Testis (tissue), 2 donors: ENCODE measurements around the gene RILPL2.

Source experiments
- POLR2A ChIP-seq: fragments of 450-650 bp; IDR thresholded peaks from one replicate; pipeline ENCODE4 v1.6.1; 2017; ENCODE audit warnings: antibody characterized with exemption, mild to moderate bottlenecking, moderate library complexity
- TF ChIP-seq, protein P1 (sequence below), 3 experiments: fragments of 450-650 bp in 2 of 3; fragments of 200-600 bp in 1 of 3; sonication (generic) in 1 of 3; IDR thresholded peaks; one replicate each; pipeline ENCODE4 v1.5.1; 2016 to 2019; ENCODE audit warnings: antibody characterized with exemption in 3 of 3, mild to moderate bottlenecking in 2 of 3, moderate library complexity in 1 of 3

DNA sequence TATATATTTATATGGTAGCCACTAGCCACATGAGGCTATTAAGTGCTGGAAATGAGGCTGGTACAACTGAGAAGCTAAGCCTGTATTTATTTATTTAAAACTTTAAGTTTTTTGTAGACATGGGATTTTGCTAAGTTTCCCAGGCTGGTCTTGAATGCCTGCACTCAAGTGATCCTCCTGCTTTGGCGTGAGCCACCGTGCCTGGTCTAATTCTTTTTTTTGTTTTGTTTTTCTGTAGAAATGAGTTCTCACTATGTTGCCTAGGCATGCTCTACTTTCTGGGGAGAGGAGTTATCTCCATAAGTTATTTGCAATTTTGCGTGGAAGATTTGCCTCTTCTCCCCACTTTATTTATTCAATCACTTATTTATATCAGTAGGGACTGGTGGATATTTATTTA is 16.7 kb upstream of the RILPL2 start:
- TF ChIP-seq POLR2A = no peak
- TF ChIP-seq, protein P1, sequence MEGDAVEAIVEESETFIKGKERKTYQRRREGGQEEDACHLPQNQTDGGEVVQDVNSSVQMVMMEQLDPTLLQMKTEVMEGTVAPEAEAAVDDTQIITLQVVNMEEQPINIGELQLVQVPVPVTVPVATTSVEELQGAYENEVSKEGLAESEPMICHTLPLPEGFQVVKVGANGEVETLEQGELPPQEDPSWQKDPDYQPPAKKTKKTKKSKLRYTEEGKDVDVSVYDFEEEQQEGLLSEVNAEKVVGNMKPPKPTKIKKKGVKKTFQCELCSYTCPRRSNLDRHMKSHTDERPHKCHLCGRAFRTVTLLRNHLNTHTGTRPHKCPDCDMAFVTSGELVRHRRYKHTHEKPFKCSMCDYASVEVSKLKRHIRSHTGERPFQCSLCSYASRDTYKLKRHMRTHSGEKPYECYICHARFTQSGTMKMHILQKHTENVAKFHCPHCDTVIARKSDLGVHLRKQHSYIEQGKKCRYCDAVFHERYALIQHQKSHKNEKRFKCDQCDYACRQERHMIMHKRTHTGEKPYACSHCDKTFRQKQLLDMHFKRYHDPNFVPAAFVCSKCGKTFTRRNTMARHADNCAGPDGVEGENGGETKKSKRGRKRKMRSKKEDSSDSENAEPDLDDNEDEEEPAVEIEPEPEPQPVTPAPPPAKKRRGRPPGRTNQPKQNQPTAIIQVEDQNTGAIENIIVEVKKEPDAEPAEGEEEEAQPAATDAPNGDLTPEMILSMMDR (IDR thresholded peaks at IDR 0.05) = no peak
